H9 (cell line): Measurements from ENCODE around the gene POLQ. TPM values are rescaled to one million over a fixed set of nuclear protein-coding genes. Genes with fewer than 3 reads are reported as not detected.

ENCODE experiments used
- total RNA-seq: library from RNA; stranded (reverse); gene quantifications from 2 replicates; pipeline ENCODE4 v1.2.1, GENCODE V29; 2021

POLQ gene
- total RNA-seq, 1 experiment from 2014 or later, result 15.4 TPM

Other genes starting within 250 kb of the POLQ start
- gene ARGFX, start 22.0 kb upstream of the POLQ start, total RNA-seq, result not detected in 2 replicates
- 0.04 and 0.15 TPM in 2 replicates for gene FBXO40, start 47.4 kb upstream of the POLQ start, total RNA-seq
- 1.1 and 1.2 TPM in 2 replicates for gene HCLS1, start 114.9 kb upstream of the POLQ start, total RNA-seq
- 25.8 and 31.4 TPM in 2 replicates for gene GOLGB1, start 203.8 kb upstream of the POLQ start, total RNA-seq